C4-2B (cell line): ENCODE results near the gene CDC14B.

ENCODE experiments used
- ZFX ChIP-seq: fragments of 450-650 bp; IDR thresholded peaks from 2 replicates; pipeline ENCODE4 v1.6.1; 2017
- TF ChIP-seq, protein P1 (sequence below): fragments of 450-650 bp; conservative IDR thresholded peaks from 2 replicates; pipeline ENCODE4 v1.5.1; 2017; ENCODE audit warnings: mild to moderate bottlenecking

- TF ChIP-seq, protein P1, sequence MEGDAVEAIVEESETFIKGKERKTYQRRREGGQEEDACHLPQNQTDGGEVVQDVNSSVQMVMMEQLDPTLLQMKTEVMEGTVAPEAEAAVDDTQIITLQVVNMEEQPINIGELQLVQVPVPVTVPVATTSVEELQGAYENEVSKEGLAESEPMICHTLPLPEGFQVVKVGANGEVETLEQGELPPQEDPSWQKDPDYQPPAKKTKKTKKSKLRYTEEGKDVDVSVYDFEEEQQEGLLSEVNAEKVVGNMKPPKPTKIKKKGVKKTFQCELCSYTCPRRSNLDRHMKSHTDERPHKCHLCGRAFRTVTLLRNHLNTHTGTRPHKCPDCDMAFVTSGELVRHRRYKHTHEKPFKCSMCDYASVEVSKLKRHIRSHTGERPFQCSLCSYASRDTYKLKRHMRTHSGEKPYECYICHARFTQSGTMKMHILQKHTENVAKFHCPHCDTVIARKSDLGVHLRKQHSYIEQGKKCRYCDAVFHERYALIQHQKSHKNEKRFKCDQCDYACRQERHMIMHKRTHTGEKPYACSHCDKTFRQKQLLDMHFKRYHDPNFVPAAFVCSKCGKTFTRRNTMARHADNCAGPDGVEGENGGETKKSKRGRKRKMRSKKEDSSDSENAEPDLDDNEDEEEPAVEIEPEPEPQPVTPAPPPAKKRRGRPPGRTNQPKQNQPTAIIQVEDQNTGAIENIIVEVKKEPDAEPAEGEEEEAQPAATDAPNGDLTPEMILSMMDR = no peak
- TF ChIP-seq ZFX = no peak
These were observed 26.7 kb upstream of the CDC14B start for GRCh38 chr9:96646081-96646991.
